GM18870 (cell line): ENCODE measurements around the gene CEBPA.

Source experiments
- ATAC-seq: cut with Tn5 transposase; IDR thresholded peaks from one replicate; pipeline ENCODE4 v1.9.1; 2021; ENCODE audit warnings: moderate library complexity; ENCODE audit not compliant: unreplicated experiment

CEBPA gene

DNA sequence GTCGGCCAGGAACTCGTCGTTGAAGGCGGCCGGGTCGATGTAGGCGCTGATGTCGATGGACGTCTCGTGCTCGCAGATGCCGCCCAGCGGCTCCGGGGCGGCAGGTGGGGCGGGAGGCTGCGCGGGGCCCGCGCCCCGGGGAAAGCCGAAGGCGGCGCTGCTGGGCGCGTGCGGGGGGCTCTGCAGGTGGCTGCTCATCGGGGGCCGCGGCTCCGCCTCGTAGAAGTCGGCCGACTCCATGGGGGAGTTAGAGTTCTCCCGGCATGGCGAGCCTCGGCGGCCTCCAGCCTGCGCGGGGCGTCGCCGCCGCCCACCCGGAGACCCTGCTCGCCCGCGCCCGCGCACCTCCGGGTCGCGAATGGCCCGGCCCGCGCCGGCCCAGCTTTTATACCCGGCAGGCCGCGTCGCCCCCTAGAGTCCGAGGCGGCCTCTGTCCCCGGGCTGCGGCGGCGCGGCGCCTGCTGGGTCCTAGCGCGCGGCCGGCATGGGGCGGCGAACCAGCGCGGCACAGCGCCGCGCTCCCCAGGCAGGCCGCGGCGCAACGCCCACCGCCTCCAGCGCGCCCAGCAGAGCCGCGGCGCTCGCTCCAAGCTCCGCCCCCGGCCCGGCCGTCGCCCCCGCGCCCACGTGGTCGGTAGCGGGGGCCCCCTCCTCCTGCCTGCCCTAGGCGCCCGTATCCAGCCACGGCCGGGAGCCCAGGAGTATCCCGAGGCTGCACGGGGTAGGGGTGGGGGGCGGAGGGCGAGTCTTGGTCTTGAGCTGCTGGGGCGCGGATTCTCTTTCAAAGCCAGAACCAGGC is at the start of gene CEBPA:
TSS of gene CEBPA (minus strand) at position 360 of the 799 bp plus-strand sequence. CDS start at position 240, 120 bp downstream.
- ATAC-seq = no peak

DNA sequence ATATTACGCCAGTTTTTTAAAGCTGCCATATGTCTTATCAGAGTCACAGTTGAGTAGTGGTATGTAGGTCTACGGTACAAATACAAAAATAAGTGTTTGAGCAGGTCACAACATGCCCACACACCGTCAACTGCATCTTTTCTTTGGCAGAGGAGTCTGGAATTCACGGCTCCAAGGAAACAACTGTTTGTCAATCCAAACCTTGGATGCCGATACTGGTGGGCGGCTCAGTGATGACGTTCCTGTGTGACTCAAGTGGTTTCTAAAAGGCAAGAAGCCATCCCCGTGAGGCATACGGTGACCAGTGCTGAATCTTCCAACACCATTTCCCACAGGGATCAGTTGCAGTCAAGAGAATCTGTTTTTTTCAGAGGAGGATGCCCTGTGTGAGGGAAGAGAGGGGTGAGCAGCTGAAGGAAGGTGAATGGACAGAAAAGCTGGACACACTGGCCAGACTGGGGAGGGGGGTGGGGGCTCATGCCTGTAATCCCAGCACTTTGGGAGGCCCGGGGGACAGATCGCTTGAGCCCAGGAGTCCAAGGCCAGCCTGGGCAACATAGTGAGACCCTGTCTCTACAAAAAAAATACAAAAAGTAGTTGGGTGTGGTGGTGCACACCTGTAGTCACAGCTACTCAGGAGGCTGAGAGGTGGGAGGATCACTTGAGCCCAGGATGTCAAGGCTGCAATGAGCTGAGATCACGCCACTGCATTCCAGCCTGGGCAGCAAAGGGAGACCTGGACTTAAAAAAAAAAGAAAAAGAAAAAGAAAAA is 48.4 kb upstream of the CEBPA start:
- no peak for ATAC-seq

DNA sequence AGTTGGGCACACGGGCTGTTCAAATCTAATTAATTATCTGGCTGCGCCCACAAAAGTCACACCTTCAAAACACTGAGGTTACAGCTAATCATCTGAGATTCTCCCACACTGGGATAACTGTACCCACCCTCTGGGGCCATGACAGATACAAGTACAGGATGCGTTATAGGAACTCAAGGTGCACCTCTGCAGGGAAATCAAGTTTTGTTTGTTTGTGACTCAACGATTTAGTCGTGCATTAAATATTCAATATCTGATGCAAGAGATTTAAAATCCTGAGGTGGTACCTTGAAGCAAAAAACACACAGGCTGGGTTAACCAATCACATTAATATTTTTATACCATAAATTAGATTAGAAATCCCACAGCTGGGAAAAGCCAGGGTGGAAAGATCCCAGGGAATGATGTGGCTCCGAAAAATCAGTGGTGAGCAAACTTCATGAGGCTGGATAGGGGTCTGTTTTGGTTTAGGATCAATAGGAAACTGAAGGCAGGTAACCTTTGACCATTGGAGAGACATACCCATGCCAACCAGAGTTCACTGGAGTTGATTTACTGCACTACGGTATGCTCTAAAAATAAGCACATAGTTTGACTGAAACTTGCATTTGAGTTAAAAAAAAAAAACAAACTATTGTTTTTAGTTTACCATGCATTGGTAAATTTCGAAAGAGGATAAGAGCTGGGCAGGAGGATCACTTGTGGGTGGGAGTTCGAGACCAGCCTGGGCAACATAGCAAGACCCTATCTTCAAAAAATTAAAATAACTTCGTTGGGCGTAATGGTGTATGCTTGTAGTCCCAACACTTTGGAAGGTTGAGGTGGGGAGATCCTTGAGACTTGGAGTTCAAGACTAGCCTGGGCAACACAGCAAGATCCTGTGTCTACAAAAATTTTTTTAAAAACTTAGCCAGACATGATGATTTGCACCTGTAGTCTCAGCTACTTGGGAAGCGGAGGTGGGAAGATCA is 47.3 kb upstream of the CEBPA start:
- ATAC-seq = no peak

DNA sequence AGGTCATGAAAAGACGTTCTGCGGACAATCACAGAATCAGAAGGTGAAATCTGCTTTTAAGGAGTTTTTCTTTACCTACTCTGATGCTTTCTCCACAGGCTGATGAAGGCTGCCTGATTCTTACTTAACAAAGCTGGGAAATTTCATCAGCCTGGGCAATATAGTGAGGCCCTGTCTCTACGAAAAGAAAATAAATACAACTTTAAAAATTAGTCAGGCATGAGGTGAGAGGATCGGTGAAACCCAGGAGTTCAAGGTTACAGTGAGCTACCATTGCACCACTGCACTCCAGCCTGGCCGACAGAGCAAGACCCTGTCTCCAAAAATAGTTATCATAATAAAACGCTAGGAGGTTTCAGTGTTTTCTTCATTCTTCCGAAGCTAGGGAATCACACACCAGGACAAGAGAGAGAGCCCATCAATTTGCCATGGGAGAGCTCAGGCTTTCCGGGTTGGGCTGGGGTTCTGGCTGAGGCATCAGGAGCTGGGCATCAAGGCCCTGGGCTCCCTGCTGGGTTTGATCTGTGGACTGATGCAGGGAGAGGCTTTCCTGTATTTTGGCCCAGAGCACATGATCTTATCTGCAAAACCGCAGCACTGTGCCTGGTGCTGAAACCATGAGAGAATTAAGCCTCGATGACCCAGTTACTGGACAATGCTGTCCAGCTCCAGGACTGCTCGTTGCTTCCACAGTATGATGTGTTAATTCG is 46.1 kb upstream of the CEBPA start:
- no peak for ATAC-seq

DNA sequence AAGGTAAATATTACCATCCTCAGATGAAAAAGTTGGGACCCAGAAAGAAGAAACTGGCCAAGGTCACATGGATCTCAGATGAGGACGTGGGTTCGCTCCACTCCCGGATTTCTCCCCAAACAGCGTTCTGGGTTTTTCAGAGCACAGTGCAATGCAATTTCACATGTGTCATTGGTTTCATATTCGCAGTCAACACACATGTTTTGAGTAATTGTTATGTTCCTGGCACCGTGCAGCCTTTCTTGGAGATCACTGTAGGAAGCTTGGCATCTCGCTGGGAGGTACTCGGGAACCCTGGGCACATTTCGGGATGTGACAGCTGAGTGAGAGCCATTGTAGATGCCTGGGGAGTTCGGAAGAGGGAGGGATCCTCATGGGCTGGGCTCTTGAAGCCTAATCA is 45.0 kb upstream of the CEBPA start:
- ATAC-seq = no peak

DNA sequence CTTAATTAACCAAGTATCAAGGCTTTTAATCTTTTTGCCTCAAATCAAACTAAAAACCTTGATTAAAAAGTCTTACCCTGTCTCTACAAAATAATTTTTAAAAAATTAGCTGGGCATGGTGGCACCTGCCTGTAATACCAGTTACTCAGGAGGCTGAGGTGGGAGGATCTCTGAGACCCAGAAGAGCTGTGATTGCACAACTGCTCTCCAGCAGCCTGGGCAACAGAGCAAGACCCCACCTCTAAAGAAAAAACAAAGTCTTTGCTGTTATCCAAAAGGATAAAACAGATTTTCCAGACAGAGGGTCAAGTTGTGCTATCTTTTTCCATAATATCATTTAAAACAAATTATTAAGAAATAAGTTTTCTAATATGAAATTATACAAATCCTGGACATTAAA is 44.3 kb upstream of the CEBPA start:
- ATAC-seq = no peak

DNA sequence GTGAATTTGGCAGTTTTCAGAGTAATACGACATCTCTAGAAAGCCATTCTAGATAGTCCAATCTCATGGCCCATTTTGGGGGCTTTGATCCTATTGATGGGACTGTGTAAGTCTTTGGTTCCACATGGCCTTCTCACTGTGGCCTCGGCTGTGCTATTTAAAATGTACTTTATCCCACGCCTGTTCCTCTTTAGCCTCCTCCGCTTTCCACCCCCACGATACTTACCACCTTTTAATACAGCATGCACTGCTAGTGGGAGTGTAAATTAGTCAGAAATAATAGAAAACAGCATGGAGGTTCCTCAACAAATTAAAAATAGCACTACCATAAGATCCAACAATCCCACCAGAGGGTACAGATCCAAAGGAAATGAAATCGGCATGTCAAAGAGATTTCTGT is 42.8 kb upstream of the CEBPA start:
- ATAC-seq = no peak

DNA sequence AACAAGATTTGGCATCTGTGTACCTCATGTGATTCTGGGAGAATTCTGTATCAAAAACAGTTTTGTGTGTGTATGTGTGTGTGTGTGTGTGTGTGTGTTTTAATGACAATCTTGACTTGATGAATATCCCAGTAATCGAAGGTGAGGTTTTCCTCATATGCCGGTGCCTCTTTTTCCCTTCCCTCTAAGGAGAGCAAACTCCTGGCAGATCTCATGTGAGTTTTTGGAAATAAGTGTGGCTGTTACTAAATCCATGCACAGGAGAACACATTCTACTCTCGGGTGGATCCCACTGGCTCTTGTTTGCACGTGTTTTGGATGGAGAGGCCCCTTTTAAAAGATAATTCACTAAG is 42.2 kb upstream of the CEBPA start:
- no peak for ATAC-seq

DNA sequence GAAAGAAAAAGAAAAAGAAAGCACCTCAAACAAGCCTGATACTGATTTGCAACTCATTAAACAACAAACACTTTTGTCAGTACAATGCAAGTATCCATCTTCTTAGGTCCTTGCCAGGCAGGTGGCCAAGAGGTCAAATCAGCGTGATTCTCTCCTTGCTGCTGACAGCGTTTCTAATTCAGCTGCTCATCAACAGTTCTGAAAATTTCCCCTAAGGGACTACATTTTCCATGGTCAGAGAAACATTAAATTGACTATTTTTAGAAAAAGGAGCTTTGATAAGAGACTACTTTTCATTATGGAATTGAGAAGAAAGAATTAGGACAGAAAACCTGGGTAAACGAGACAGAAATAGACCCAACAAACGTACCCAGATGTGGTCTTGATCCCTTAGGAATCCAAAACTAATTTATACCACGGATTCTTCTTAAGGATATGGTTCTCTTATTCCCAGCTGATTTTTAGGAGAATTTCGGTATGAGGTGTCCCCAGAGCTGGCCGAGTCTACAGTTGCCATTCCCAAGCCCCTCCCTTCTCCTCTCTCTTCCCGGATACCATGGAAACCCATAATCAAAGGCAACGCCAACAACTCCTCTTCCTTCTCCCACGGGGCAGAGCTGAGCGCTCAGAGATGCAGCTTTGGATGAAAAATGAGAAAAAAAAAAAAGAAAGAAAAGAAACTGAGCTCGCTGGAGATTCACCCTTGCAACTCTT is 41.7 kb upstream of the CEBPA start:
- no peak for ATAC-seq

DNA sequence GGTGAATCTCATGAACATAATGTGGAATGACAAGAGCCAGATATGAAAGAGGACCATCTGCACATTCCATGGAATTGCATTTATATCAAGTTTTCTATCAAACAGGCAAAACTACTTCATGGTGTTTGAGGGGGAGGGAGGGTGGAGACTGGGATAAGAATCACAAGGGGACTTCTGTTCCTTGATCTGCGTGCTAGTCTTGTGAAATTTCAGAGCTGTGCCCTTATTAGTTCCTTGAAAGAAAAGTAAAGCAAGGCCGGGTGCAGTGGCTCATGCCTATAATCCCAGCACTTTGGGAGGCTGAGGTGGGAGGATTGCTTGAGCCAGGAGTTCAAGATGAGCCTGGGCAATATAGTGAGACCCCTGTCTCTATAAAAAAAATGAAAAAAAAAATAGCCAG is 41.0 kb upstream of the CEBPA start:
- ATAC-seq = no peak

DNA sequence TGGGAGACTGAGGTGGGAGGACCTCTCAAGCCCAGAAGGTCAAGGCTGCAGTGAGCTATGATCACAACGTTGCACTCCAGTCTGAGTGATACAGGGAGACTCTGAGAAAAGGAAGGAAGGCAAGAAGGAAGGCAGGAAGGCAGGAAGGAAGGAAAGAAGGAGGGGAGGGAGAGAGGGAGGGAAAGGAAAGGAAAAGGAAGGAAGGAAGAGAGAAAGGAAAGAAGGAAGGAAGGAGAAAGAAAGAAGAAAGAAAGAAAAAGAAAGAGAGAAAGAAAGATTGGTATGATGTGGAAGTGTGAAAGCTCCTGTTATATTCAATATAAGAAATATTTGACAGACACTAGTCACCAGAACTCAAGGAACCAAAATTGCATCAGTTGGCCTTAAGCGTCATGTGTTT is 38.7 kb upstream of the CEBPA start:
- ATAC-seq = no peak

DNA sequence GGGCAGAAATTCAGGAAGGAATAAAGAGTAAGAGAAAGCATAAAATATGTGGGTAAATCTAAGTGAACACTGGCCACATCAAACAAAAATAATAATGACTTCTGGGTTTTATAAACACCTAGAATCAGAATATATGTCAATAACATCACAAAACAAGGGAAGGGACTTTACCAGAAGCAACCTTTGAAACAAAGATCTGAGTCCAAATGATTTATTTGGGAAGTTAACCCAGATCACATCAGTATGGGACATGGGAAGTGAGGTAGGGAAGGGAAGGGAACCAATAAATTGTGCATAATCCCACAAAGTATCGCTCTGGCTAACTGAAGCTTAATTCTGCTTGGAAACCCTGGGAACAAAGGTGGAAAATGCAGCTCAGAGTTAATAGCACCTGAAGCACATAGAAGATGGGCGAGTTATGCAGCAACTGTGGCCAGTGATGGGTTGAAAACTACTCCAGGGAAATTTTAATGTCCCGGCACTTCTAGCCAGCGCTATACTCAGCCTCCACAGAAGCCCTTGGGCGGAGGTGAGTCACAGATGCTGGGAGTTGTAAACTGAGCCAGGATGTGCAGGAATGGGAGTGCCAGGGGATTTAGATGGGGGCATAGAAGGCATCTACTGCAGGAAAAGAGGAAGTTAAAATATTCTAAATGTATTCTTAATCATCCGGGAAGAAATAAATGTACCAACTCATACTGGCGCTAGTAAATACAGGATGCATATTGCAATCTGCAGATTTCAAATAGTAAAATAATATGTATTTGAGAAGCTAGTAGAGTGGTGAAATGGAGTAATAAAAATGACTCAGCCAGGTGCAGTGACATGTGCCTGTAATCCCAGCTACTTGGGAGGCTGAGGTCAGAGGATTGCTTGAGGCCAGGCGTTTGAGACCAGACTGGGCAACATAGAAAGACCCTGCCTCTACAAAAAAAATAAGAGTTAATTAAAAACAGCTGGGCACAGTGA is 37.0 kb upstream of the CEBPA start:
- no peak for ATAC-seq

DNA sequence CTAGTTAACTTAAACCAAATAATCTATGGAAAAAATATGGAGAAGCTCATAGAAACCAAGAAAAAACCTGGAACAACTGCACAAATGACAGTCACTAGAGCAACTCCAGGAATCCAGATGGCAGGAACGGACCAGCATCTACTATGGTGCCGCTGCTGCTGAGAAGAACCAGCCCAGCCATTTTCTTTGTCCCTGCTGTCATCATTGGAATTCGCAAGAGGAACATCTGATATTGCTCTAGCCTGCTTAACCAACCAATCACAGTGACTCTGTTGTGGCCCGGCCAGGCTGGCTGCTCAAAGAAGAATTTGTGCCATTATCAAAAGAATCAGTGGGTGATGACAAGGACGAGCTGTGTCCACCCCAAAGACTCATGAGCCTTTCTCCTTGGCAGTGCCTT is 33.1 kb upstream of the CEBPA start:
- ATAC-seq = no peak

DNA sequence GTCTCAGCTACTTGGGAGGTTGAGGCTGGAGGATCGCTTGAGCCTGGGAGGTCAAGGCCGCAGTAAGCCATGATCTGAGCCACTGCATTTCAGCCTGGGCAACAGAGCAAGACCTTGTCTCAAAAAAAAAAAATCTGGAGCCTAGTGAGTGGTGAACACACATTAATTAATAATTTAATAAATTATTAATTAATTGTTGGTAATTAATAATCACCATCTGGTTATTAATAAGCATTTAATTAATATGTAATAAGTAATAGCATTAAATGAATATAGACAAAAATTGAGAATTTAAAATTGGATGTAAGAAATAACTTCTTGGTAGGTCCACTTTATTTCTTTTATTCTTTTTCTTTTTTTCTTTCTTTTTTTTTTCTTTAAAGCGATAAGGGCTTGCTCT is 31.9 kb upstream of the CEBPA start:
- no peak for ATAC-seq

DNA sequence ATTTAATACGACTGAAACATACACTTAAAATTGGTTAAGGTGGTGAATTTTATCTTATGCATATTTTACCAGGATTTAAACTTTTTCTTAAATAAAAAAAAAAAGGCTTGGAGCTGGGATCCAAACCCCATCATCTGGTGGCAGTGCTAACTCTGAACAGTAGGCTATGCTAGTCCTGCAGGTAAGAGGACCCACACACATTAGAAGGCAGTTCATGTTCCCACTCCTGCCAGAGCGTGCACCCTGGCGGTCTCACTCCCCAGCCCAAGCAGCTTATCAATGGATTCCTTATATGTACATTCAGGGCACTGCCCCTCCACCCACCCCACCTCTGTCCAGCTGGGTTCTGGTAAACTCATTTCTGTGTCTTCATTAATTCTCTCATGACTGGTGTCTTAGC is 31.3 kb upstream of the CEBPA start:
- no peak for ATAC-seq

DNA sequence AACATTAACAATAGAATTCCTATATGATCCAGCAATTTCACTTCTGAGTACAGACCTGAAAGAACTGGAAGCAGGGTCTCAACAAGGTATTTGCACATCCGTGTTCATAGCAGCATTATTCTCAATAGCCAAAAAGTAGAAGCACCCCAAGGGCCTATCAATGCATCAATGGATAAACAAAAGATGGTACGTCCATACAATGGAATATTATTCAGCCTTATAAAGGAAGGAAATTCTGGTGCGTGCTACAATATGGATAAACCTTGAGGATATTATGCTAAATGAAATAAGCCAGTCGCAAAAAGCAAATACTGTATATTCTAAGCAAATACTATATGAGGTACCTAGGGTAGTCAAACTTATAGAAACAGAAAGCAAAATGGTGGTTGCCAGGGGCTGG is 30.8 kb upstream of the CEBPA start:
- ATAC-seq = no peak

DNA sequence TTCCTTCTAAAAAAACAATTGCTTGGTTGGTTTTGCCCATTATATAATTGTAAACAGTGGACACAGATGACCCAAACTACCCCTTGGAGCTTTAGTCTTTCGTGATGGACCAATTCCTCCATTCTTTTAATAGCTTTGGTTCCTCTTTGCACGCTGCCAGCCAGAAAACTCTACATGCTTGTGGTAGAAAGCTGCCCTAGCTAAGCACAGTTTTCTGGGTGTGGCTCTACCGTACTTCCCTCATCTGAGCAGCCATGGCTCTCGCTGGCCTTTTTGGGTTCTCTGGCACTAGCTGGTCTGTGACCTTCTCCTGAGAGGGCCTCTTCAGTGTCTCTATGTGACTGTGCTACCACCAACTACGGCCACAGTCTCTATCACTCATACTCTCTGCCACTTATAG is 29.9 kb upstream of the CEBPA start:
- no peak for ATAC-seq

DNA sequence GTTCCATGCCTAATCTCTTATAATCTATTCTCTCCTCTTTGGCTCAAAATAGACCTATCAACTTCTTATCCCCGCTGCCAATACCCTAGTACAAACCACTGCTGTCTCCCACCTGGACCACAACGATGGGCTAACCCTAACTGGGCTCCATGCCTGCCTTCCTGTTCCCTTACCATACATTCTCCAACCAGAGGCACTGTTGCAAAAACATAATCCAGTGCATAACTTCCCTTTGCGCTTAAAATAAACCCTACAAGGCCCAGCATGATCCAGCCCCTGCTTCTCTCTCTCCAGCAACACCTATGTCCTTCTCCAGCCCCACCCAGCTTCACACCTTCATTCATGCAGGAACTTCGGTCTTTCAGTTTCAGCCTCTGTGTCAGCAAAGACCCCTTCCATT is 27.4 kb upstream of the CEBPA start:
- ATAC-seq = no peak

DNA sequence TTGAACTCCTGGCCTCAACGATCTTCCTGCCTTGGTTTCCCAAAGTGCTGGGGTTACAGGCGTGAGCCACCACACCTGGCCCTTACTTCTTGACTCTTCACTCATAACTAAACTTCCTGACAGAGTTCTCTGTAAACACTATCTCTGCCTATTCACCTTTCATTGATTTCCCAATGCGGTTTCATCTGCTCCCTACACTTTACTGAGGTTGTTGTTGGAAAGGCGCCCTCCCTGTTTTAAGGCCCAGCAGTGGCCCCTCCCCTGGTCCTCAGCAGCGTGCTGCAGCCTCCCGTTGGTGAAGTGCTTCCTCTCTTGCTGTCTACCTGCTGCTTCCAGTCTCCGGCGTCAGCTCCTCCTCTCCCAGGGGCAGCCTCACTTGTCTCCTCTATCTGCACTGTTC is 26.7 kb upstream of the CEBPA start:
- ATAC-seq = no peak
